ENCODE data around the gene ATF7.

The ATF7 gene

GRCh38 chr12:53523131-53523530, 103.1 kb downstream of the ATF7 start:
- TF ChIP-seq CTCF (IDR thresholded peaks at IDR 0.05), result no peak
- Histone ChIP-seq H3K27me3 (no peaks in the 10 kb centered on the region), H3K4me1 (ENCODE audit: control insufficient read depth in 1 of 2, insufficient read depth in 1 of 2, low read depth in 1 of 2, low read length in 1 of 2) (no peaks in the 10 kb centered on the region), H3K9me3 (no peaks in the 10 kb centered on the region), H3K27ac (no peak overlapping the region), H3K4me3 (ENCODE audit: low read depth in 1 of 2, low read length in 1 of 2) (no peak overlapping the region), H3K36me3 (peaks cover 95% of the 10 kb centered on the region)

GRCh38 chr12:53518381-53518780, 107.8 kb downstream of the ATF7 start:
- Histone ChIP-seq H3K27me3 (no peaks in the 10 kb centered on the region), H3K27ac (no peak overlapping the region), H3K9me3 (no peaks in the 10 kb centered on the region), H3K4me1 (ENCODE audit: control insufficient read depth in 1 of 2, insufficient read depth in 1 of 2, low read depth in 1 of 2, low read length in 1 of 2) (no peaks in the 10 kb centered on the region), H3K36me3 (peaks cover 99% of the 10 kb centered on the region), H3K4me3 (ENCODE audit: low read depth in 1 of 2, low read length in 1 of 2) (no peak overlapping the region)
- TF ChIP-seq CTCF (IDR thresholded peaks at IDR 0.05), result no peak

DNA sequence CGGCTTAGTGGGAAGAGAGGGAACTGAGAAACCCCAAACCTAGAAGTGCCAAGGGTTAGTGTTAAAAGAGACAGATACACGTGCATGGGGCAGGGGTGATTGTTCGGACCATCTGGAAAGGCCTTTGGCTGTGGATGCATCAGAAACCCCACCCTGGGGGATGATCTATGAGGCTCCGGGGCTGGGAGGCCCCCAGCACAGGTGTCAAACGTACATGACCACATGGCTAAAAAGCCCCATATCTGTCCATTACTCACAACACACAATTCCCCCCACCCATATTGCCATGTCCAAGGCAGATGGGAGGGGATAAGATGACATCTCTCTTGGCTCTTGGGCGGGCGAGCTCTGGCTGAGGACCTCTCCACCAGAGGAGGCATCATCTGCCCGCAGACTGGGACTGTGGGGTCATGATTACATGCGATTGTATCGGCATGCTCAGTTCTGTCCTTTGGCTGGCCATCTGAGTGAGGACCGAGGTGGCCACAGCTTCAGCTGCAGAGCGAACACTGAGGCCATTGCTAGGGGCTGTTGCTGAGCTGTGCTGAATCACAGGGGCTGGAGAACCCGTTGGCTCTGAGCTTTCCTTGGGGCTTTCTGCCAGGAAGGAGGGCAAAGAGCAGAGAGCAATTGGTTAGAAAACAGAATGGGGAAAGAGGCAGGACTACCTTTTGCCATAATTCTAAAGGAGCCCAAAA, 109.3 kb downstream of the ATF7 start:
- Histone ChIP-seq H3K27ac (no peak overlapping the region), H3K9me3 (no peaks in the 10 kb centered on the region), H3K4me1 (ENCODE audit: control insufficient read depth in 1 of 2, insufficient read depth in 1 of 2, low read depth in 1 of 2, low read length in 1 of 2) (no peaks in the 10 kb centered on the region), H3K36me3 (peaks cover 99% of the 10 kb centered on the region), H3K27me3 (no peaks in the 10 kb centered on the region), H3K4me3 (ENCODE audit: low read depth in 1 of 2, low read length in 1 of 2) (no peak overlapping the region)
- TF ChIP-seq CTCF (IDR thresholded peaks at IDR 0.05), result no peak

DNA sequence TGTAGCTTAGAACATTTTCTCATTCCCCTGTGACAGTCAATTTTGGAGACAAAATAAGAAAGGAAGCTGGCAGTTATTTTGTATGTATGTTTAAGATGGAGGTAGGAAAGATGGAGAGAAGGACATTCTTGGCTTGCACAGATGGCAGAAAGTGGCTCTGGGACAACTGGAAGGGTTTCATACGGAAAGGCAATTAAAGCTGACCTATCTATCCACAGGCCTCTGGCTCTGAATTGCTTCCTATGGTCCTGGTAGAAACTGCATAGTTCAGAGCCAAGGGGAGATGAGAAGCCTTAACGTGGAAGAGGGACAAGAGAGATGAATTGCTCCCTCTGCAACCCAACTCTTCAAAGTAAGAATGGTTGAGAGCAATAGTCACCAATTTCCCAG, 110.9 kb downstream of the ATF7 start:
- TF ChIP-seq CTCF (IDR thresholded peaks at IDR 0.05), result no peak
- peaks cover 99% of the 10 kb centered on the region for H3K36me3 ChIP-seq

DNA sequence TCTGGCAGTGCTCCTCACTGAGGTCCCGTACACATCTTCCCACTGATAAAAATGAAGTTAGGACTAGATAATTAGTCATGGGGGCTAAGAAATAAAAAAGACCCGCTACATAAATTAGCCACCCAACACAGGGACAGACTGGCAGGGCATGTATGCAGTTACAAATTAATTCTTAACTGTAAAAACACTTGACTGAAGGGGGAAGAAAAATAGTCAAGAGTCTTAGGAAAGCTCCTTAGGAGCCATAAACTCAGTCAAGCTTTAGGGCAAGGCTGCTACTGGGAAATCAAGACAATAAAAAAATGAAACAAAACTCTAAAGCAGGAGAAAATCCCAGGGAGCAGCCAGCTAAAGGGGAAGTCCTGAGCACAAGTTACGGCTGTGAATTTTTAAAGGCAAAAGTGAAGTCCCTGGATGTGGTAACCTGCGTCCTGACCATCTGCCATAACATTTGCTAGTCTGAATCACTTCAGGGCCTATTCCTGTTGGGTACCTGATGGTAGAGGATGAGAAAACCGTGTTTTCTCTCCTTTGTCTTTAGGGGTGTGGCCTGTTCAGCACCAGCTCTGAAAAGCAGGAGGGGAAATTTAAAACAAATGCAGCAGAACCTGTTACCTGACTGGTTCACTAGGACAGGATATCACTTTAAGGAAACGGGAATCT, 111.4 kb downstream of the ATF7 start:
- Histone ChIP-seq H3K27ac (no peak overlapping the region), H3K27me3 (no peaks in the 10 kb centered on the region), H3K4me3 (ENCODE audit: low read depth in 1 of 2, low read length in 1 of 2) (no peak overlapping the region), H3K9me3 (no peaks in the 10 kb centered on the region), H3K36me3 (peaks cover 97% of the 10 kb centered on the region), H3K4me1 (ENCODE audit: control insufficient read depth in 1 of 2, insufficient read depth in 1 of 2, low read depth in 1 of 2, low read length in 1 of 2) (no peaks in the 10 kb centered on the region)
- TF ChIP-seq CTCF (IDR thresholded peaks at IDR 0.05), result no peak

More for the DNA sequence above, 110.9 kb downstream of the ATF7 start:
- no peaks in the 10 kb centered on the region for H3K4me1 ChIP-seq (ENCODE audit: control insufficient read depth in 1 of 2, insufficient read depth in 1 of 2, low read depth in 1 of 2, low read length in 1 of 2)
- H3K9me3 ChIP-seq, result no peaks in the 10 kb centered on the region
- no peak overlapping the region for H3K27ac ChIP-seq
- no peak overlapping the region for H3K4me3 ChIP-seq (ENCODE audit: low read depth in 1 of 2, low read length in 1 of 2)
- no peaks in the 10 kb centered on the region for H3K27me3 ChIP-seq
